Measurements from ENCODE around the gene ERCC4. TPM values are rescaled to one million over a fixed set of nuclear protein-coding genes. Genes with fewer than 3 reads are reported as not detected.

The ERCC4 gene
- total RNA-seq, 1 donor from 2014 or later, result 14.3 TPM

- TF ChIP-seq CTCF (IDR thresholded peaks at IDR 0.05; ENCODE audit: unreplicated experiment), result no peak
- Mint-ChIP-seq H3K4me3 (ENCODE audit: unreplicated experiment) (no peak overlapping the region), H3K36me3 (ENCODE audit: low read depth, unreplicated experiment) (no peaks in the 10 kb centered on the region), H3K9me3 (ENCODE audit: unreplicated experiment) (peaks cover 4% of the 10 kb centered on the region), H3K27ac (ENCODE audit: unreplicated experiment) (no peak overlapping the region), H3K27me3 (ENCODE audit: unreplicated experiment) (peaks cover under 1% of the 10 kb centered on the region), H3K4me1 (ENCODE audit: unreplicated experiment) (no peaks in the 10 kb centered on the region)
- DNase-seq (ENCODE audit: low spot score), result no peak
Observed at GRCh38 chr16:13896543-13897182, 23.3 kb upstream of the ERCC4 start.

- Mint-ChIP-seq H3K4me1 (ENCODE audit: unreplicated experiment) (no peaks in the 10 kb centered on the region), H3K27me3 (ENCODE audit: unreplicated experiment) (peaks cover 2% of the 10 kb centered on the region), H3K4me3 (ENCODE audit: unreplicated experiment) (no peak overlapping the region), H3K9me3 (ENCODE audit: unreplicated experiment) (peaks cover 4% of the 10 kb centered on the region), H3K27ac (ENCODE audit: unreplicated experiment) (no peak overlapping the region), H3K36me3 (ENCODE audit: low read depth, unreplicated experiment) (no peaks in the 10 kb centered on the region)
- no peak for TF ChIP-seq CTCF (IDR thresholded peaks at IDR 0.05; ENCODE audit: unreplicated experiment)
- DNase-seq (ENCODE audit: low spot score), result no peak
Observed at GRCh38 chr16:13897806-13898205, 22.1 kb upstream of the ERCC4 start.

GRCh38 chr16:13898233-13898632, 21.7 kb upstream of the ERCC4 start:
- H3K27ac Mint-ChIP-seq (ENCODE audit: unreplicated experiment), result no peak overlapping the region
- peaks cover 4% of the 10 kb centered on the region for H3K9me3 Mint-ChIP-seq (ENCODE audit: unreplicated experiment)
- no peaks in the 10 kb centered on the region for H3K4me1 Mint-ChIP-seq (ENCODE audit: unreplicated experiment)
- peaks cover 2% of the 10 kb centered on the region for H3K27me3 Mint-ChIP-seq (ENCODE audit: unreplicated experiment)
- H3K4me3 Mint-ChIP-seq (ENCODE audit: unreplicated experiment), result no peak overlapping the region
- H3K36me3 Mint-ChIP-seq (ENCODE audit: low read depth, unreplicated experiment), result no peaks in the 10 kb centered on the region
- DNase-seq (ENCODE audit: low spot score), result no peak
- TF ChIP-seq CTCF (IDR thresholded peaks at IDR 0.05; ENCODE audit: unreplicated experiment), result no peak

- no peak overlapping the region for H3K4me3 Mint-ChIP-seq (ENCODE audit: unreplicated experiment)
- no peak overlapping the region for H3K27ac Mint-ChIP-seq (ENCODE audit: unreplicated experiment)
- peaks cover 2% of the 10 kb centered on the region for H3K27me3 Mint-ChIP-seq (ENCODE audit: unreplicated experiment)
- peaks cover 4% of the 10 kb centered on the region for H3K9me3 Mint-ChIP-seq (ENCODE audit: unreplicated experiment)
- H3K4me1 Mint-ChIP-seq (ENCODE audit: unreplicated experiment), result no peaks in the 10 kb centered on the region
- TF ChIP-seq CTCF (IDR thresholded peaks at IDR 0.05; ENCODE audit: unreplicated experiment), result no peak
- DNase-seq (ENCODE audit: low spot score), result no peak
- H3K36me3 Mint-ChIP-seq (ENCODE audit: low read depth, unreplicated experiment), result no peaks in the 10 kb centered on the region
Observed at GRCh38 chr16:13902052-13902451, 17.9 kb upstream of the ERCC4 start.

- Mint-ChIP-seq H3K4me1 (ENCODE audit: unreplicated experiment) (no peaks in the 10 kb centered on the region), H3K4me3 (ENCODE audit: unreplicated experiment) (no peak overlapping the region), H3K9me3 (ENCODE audit: unreplicated experiment) (peaks cover 4% of the 10 kb centered on the region), H3K27me3 (ENCODE audit: unreplicated experiment) (peaks cover 2% of the 10 kb centered on the region), H3K27ac (ENCODE audit: unreplicated experiment) (no peak overlapping the region), H3K36me3 (ENCODE audit: low read depth, unreplicated experiment) (no peaks in the 10 kb centered on the region)
- no peak for DNase-seq (ENCODE audit: low spot score)
- TF ChIP-seq CTCF (IDR thresholded peaks at IDR 0.05; ENCODE audit: unreplicated experiment), result no peak
Observed at GRCh38 chr16:13902677-13903076, 17.3 kb upstream of the ERCC4 start.
